ENCODE results near the gene EMP3. TPM values are rescaled to one million over a fixed set of nuclear protein-coding genes. Genes with fewer than 3 reads are reported as not detected.
"Not testable (repeated sequence)": the region's sequence is repeated elsewhere in the genome, so short reads cannot be mapped to it uniquely, and the experiment has no call there.

The EMP3 gene
- total RNA-seq (10 to 100 TPM; 31.6 to 77.1 TPM), polyA plus RNA-seq (ENCODE audit: insufficient read length in 2 of 2) (10 to 100 TPM; 29.7 to 64.9 TPM)
- long read RNA-seq, donor 1, transcript EMP3-201 (5 exons, 876 nt): major isoform, 33 of 43 reads
- long read RNA-seq, donor 1, partial matches to known transcripts: 5 of 43 reads
- long read RNA-seq, donor 1, other reads (novel, unspliced or antisense): 0 of 43 reads
- long read RNA-seq, donor 2, partial matches to known transcripts: 0 of 5 reads
- long read RNA-seq, donor 2, other reads (novel, unspliced or antisense): 0 of 5 reads
- long read RNA-seq, donor 3, transcript EMP3-201 (5 exons, 876 nt): major isoform, 12 of 14 reads
- long read RNA-seq, donor 3, partial matches to known transcripts: 0 of 14 reads
- long read RNA-seq, donor 3, other reads (novel, unspliced or antisense): 0 of 14 reads
- long read RNA-seq, donor 4, transcript EMP3-205 (2 exons, 406 nt): minor isoform, 5 of 104 reads
- long read RNA-seq, donor 4, transcript EMP3-201 (5 exons, 876 nt): major isoform, 64 of 104 reads
- long read RNA-seq, donor 4, partial matches to known transcripts: 25 of 104 reads
- long read RNA-seq, donor 4, other reads (novel, unspliced or antisense): 8 of 104 reads

DNA sequence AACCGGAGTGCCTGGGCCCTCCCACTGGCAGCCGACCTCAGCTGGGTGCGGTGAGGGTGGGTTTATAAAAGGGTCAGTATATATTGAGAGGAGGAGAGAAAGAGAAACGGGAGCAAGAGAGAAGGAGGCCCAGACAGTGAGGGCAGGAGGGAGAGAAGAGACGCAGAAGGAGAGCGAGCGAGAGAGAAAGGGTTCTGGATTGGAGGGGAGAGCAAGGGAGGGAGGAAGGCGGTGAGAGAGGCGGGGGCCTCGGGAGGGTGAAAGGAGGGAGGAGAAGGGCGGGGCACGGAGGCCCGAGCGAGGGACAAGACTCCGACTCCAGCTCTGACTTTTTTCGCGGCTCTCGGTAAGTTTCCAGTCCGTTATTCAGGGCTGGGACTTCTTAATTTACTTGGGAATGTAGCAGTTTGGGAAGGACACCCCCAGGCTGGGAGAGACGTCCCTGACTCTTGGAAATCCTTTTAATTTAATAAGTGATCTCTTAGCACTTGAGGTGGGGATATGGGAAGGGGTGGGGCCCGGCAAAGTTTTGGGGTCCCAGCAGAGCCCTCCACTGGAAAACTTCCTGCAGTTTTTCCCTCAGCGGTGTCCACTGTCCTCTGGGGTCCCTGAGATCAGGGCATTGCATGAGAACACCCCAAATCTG lies at the start of gene EMP3:
TSS of gene EMP3 (plus strand) at position 288 of the 646 bp plus-strand sequence. CDS start 1,293 bp downstream, outside the sequence.
- H3K27me3 ChIP-seq (ENCODE audit: control insufficient read depth, insufficient read depth, low read length): no peaks in the 10 kb centered on the region
- WGBS (ENCODE audit: insufficient coverage): 5% methylated on average over 21 of the region's 22 CpGs
- H3K36me3 ChIP-seq (ENCODE audit: control insufficient read depth, insufficient read depth, low read length): no peaks in the 10 kb centered on the region
- no peaks in the 10 kb centered on the region for H3K9me3 ChIP-seq (ENCODE audit: control insufficient read depth, insufficient read depth, low read length)
- peak in 2 of 6 donors; percentile 37 to 82 for DNase-seq (ENCODE audit: low read depth in 4 of 6, low spot score in 6 of 6)
- peak within 1 kb of the TSS; percentile 91 for H3K27ac ChIP-seq (ENCODE audit: low read depth, low read length)
- H3K4me1 ChIP-seq (ENCODE audit: control insufficient read depth, insufficient read depth, low read length): peaks cover 47% of the 10 kb centered on the region
- H3K4me3 ChIP-seq (ENCODE audit: low read depth, low read length): peak within 1 kb of the TSS; percentile 68

GRCh38 chr19:48279747-48280146 lies 45.6 kb upstream of the EMP3 start:
- peaks cover 39% of the 10 kb centered on the region for H3K36me3 ChIP-seq (ENCODE audit: control insufficient read depth, insufficient read depth, low read length)
- no peak for DNase-seq (ENCODE audit: low read depth in 4 of 6, low spot score in 6 of 6)
- 90% methylated on average over 8 of the region's 9 CpGs for WGBS (ENCODE audit: insufficient coverage)
- no peak overlapping the region for H3K27ac ChIP-seq (ENCODE audit: low read depth, low read length)
- H3K9me3 ChIP-seq (ENCODE audit: control insufficient read depth, insufficient read depth, low read length): no peaks in the 10 kb centered on the region
- no peaks in the 10 kb centered on the region for H3K4me1 ChIP-seq (ENCODE audit: control insufficient read depth, insufficient read depth, low read length)
- H3K4me3 ChIP-seq (ENCODE audit: low read depth, low read length): no peak overlapping the region
- no peaks in the 10 kb centered on the region for H3K27me3 ChIP-seq (ENCODE audit: control insufficient read depth, insufficient read depth, low read length)

GRCh38 chr19:48283908-48284307 lies 41.4 kb upstream of the EMP3 start:
- no peaks in the 10 kb centered on the region for H3K4me1 ChIP-seq (ENCODE audit: control insufficient read depth, insufficient read depth, low read length)
- H3K9me3 ChIP-seq (ENCODE audit: control insufficient read depth, insufficient read depth, low read length): no peaks in the 10 kb centered on the region
- H3K36me3 ChIP-seq (ENCODE audit: control insufficient read depth, insufficient read depth, low read length): peaks cover 59% of the 10 kb centered on the region
- H3K27ac ChIP-seq (ENCODE audit: low read depth, low read length): no peak overlapping the region
- DNase-seq (ENCODE audit: low read depth in 4 of 6, low spot score in 6 of 6): no peak
- 100% methylated on average over 7 of the region's 7 CpGs for WGBS (ENCODE audit: insufficient coverage)
- no peaks in the 10 kb centered on the region for H3K27me3 ChIP-seq (ENCODE audit: control insufficient read depth, insufficient read depth, low read length)
- H3K4me3 ChIP-seq (ENCODE audit: low read depth, low read length): no peak overlapping the region

DNA sequence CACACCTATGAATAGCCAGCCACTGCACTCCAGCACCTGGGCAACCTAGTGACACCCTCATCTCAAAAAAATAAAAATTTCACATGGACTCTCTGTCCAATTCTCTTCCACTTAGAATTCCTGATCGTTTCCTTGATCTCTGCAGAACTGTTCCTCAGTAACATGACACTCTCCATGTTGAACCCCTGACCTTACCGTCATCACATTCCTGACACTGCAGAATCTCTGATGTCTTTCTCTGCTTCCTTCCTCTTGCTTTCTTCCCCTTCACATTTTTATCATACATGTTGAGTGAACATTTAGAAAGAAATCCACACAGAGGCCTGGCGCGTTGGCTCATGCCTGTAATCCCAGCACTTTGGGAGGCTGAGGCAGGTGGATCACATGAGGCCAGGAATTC lies 40.5 kb upstream of the EMP3 start:
- DNase-seq (ENCODE audit: low read depth in 4 of 6, low spot score in 6 of 6): no peak
- WGBS (ENCODE audit: insufficient coverage): 71% methylated on average over 3 of the region's 4 CpGs

DNA sequence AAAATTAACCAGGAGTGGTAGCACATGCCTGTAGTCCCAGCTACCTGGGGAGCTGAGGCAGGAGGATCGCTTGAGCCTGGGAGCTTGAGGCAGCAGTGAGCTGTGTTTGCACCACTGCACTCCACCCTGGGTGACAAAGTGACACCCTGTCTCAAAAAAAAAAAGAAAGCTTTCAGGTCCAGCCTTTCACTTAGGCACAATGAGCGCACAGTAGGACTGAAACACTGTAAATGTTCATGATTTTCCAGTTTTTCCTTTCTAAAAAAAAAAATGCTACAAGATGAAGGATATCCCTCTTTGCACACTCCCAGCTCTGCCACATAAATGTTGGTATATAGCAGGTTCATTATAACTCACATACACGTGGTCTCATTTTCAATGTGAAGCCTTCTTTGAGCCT lies 37.6 kb upstream of the EMP3 start:
- Histone ChIP-seq H3K9me3 (ENCODE audit: control insufficient read depth, insufficient read depth, low read length) (no peaks in the 10 kb centered on the region), H3K36me3 (ENCODE audit: control insufficient read depth, insufficient read depth, low read length) (peaks cover 39% of the 10 kb centered on the region), H3K27ac (ENCODE audit: low read depth, low read length) (no peak overlapping the region), H3K4me1 (ENCODE audit: control insufficient read depth, insufficient read depth, low read length) (peaks cover 17% of the 10 kb centered on the region), H3K27me3 (ENCODE audit: control insufficient read depth, insufficient read depth, low read length) (no peaks in the 10 kb centered on the region), H3K4me3 (ENCODE audit: low read depth, low read length) (no peak overlapping the region)
- whole genome bisulfite sequencing (ENCODE audit: insufficient coverage): 100% methylated on average over 1 of the region's 3 CpGs
- no peak for DNase-seq (ENCODE audit: low read depth in 4 of 6, low spot score in 6 of 6)

More for the DNA sequence above, 40.5 kb upstream of the EMP3 start:
- Histone ChIP-seq H3K36me3 (ENCODE audit: control insufficient read depth, insufficient read depth, low read length) (peaks cover 55% of the 10 kb centered on the region), H3K9me3 (ENCODE audit: control insufficient read depth, insufficient read depth, low read length) (no peaks in the 10 kb centered on the region), H3K4me1 (ENCODE audit: control insufficient read depth, insufficient read depth, low read length) (no peaks in the 10 kb centered on the region), H3K27me3 (ENCODE audit: control insufficient read depth, insufficient read depth, low read length) (no peaks in the 10 kb centered on the region), H3K27ac (ENCODE audit: low read depth, low read length) (no peak overlapping the region), H3K4me3 (ENCODE audit: low read depth, low read length) (no peak overlapping the region)

DNA sequence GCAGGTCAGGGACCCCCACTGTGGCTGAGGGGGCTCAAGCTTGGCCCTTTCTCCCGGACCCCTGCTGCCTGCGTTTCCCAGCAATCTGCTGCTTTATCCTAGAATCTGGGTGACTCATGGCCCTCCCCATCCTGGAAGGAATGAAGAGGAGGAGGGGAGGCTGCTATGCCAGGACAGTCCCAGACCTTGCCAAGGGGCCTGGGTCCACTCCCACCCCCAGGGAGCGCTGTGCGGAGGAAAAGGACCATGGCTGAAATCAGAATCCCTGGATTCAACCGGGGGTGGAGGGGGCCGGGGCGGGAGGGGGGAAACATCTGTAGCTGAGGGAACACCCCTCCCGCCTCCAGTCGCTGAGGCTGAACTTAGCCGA lies 35.0 kb upstream of the EMP3 start:
- WGBS (ENCODE audit: insufficient coverage): 11% methylated on average over 4 of the region's 10 CpGs
- H3K4me1 ChIP-seq (ENCODE audit: control insufficient read depth, insufficient read depth, low read length): peaks cover 17% of the 10 kb centered on the region
- H3K27ac ChIP-seq (ENCODE audit: low read depth, low read length): no peak overlapping the region
- H3K9me3 ChIP-seq (ENCODE audit: control insufficient read depth, insufficient read depth, low read length): no peaks in the 10 kb centered on the region
- DNase-seq (ENCODE audit: low read depth in 4 of 6, low spot score in 6 of 6): peak in 1 of 6 donors; percentile 64
- H3K27me3 ChIP-seq (ENCODE audit: control insufficient read depth, insufficient read depth, low read length): no peaks in the 10 kb centered on the region
- peaks cover 13% of the 10 kb centered on the region for H3K36me3 ChIP-seq (ENCODE audit: control insufficient read depth, insufficient read depth, low read length)
- no peak overlapping the region for H3K4me3 ChIP-seq (ENCODE audit: low read depth, low read length)

DNA sequence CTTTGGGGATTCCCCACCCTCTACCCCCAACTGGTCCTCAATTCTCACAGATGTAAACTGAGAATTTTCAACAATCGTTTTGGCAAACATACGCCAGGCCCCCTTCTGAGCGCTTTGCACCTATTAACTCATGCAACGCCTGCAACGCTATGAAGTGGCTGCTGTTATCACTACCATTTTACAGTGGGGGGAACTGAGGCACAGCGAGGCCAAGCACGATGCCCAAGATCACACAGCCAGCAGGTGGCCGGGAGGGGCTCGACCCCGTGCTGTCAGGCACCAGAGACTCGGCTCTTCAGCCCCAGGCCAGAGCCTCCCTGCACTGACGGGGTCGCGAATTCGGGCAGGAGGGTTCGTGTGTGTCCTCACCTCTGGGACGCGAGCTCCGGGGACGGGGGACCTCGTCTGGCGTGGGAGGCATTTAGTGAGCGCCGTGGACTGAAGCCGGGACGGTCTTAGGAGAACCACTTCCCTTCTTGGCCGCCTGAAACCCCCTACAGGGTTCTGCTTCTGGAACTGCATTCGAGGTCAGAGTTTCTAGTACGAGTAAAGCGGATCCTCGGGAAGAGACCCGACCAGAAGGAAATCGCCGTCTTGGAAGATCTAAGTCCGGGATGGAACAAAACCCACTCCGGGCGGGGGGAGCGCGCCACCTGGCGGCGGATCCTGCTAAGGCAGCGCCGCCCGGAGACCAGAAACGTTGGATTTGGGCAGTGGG lies 34.4 kb upstream of the EMP3 start:
- Histone ChIP-seq H3K36me3 (ENCODE audit: control insufficient read depth, insufficient read depth, low read length) (peaks cover 8% of the 10 kb centered on the region), H3K27me3 (ENCODE audit: control insufficient read depth, insufficient read depth, low read length) (no peaks in the 10 kb centered on the region), H3K4me1 (ENCODE audit: control insufficient read depth, insufficient read depth, low read length) (peaks cover 17% of the 10 kb centered on the region), H3K27ac (ENCODE audit: low read depth, low read length) (peak overlapping the region; percentile 78), H3K4me3 (ENCODE audit: low read depth, low read length) (peak overlapping the region; percentile 56), H3K9me3 (ENCODE audit: control insufficient read depth, insufficient read depth, low read length) (no peaks in the 10 kb centered on the region)
- under 1% methylated on average over 45 of the region's 45 CpGs for WGBS (ENCODE audit: insufficient coverage)
- DNase-seq (ENCODE audit: low read depth in 4 of 6, low spot score in 6 of 6): peak; percentile 60 to 94 (median 72)

DNA sequence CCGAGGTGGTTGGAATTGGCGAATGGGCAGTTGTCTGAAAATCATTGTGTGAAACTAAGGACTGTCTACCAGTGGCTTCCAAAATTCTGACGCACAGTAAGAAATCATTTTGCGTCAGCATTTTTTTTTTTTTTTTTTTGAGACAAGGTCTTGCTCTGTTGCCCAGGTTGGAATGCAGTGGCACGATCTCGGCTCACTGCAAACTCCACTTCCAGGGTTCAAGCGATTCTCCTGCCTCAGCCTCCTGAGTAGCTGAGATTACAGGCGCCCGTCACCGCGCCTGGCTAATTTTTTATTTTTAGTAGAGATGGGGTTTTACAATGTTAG lies 33.9 kb upstream of the EMP3 start:
- not testable (repeated sequence) for H3K9me3 ChIP-seq (ENCODE audit: control insufficient read depth, insufficient read depth, low read length); H3K36me3 ChIP-seq (ENCODE audit: control insufficient read depth, insufficient read depth, low read length); H3K27ac ChIP-seq (ENCODE audit: low read depth, low read length); H3K27me3 ChIP-seq (ENCODE audit: control insufficient read depth, insufficient read depth, low read length); DNase-seq (ENCODE audit: low read depth in 4 of 6, low spot score in 6 of 6)
- peaks cover 17% of the 10 kb centered on the region for H3K4me1 ChIP-seq (ENCODE audit: control insufficient read depth, insufficient read depth, low read length)
- 37% methylated on average over 7 of the region's 11 CpGs for WGBS (ENCODE audit: insufficient coverage)
- peak overlapping the region; percentile 56 for H3K4me3 ChIP-seq (ENCODE audit: low read depth, low read length)

- no peaks in the 10 kb centered on the region for H3K27me3 ChIP-seq (ENCODE audit: control insufficient read depth, insufficient read depth, low read length)
- H3K36me3 ChIP-seq (ENCODE audit: control insufficient read depth, insufficient read depth, low read length): peaks cover 11% of the 10 kb centered on the region
- no peak overlapping the region for H3K4me3 ChIP-seq (ENCODE audit: low read depth, low read length)
- H3K27ac ChIP-seq (ENCODE audit: low read depth, low read length): no peak overlapping the region
- 80% methylated on average over 1 of the region's 4 CpGs for WGBS (ENCODE audit: insufficient coverage)
- no peak for DNase-seq (ENCODE audit: low read depth in 4 of 6, low spot score in 6 of 6)
- no peaks in the 10 kb centered on the region for H3K9me3 ChIP-seq (ENCODE audit: control insufficient read depth, insufficient read depth, low read length)
- H3K4me1 ChIP-seq (ENCODE audit: control insufficient read depth, insufficient read depth, low read length): peaks cover 17% of the 10 kb centered on the region
These were observed 32.6 kb upstream of the EMP3 start for GRCh38 chr19:48292798-48293197.
